ENCODE measurements around the gene SERPINF2.
"Not testable (repeated sequence)": the region's sequence is repeated elsewhere in the genome, so short reads cannot be mapped to it uniquely, and the experiment has no call there.

- TF ChIP-seq CTCF (conservative IDR thresholded peaks at IDR 0.05; ENCODE audit: low read depth in 2 of 2); REST (IDR thresholded peaks at IDR 0.05; ENCODE audit: unreplicated experiment); ETS1 (IDR thresholded peaks at IDR 0.05); POLR2AphosphoS5 (IDR thresholded peaks at IDR 0.05; ENCODE audit: low read depth); CREB1 (CRISPR knock-in tag; IDR thresholded peaks at IDR 0.05; ENCODE audit: low read depth): not testable (repeated sequence)
These were observed 20.6 kb upstream of the SERPINF2 start for GRCh38 chr17:1722022-1722421.

Data from GM23338 (cell line).